Measurements from ENCODE around the gene NADK2. TPM values are rescaled to one million over a fixed set of nuclear protein-coding genes. Genes with fewer than 3 reads are reported as not detected.

Gene NADK2
- total RNA-seq, 1 experiment from 2014 or later, result 21.2 TPM

DNA sequence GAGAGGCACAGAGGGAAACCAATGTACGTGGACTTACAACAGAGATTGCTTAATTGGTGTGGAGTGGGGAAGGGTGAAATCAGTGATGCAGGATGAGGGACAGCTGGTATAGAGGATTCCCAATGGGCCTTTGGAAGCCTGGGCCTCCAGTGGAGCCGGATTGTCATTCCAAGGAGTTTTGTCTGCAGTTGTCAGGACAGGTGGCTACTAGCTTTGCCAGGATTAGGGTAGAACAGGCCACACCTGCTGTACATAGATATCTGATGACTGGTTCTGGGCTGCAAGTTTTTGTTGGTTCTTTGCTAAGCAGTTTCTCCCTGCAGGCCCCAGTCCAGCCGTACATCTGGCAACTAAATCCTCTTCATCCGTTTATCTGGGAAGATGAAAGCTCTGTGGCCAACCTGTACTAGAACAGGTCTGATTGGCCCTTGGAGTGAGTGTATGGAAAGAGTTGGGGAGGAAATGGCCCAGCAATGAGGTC lies 85.6 kb downstream of the NADK2 start:
- Histone ChIP-seq H3K9ac (ENCODE audit: low read length) (no peak overlapping the region), H3K79me2 (ENCODE audit: insufficient read depth, low read length) (peaks cover 89% of the 10 kb centered on the region), H3K9me3 (ENCODE audit: control insufficient read depth in 1 of 2, insufficient read depth in 1 of 2, low read depth in 1 of 2, low read length in 2 of 2) (no peaks in the 10 kb centered on the region), H3K4me2 (ENCODE audit: low read length) (no peak overlapping the region), H3K36me3 (ENCODE audit: control insufficient read depth in 1 of 2, insufficient read depth in 2 of 2, low read length in 2 of 2) (peaks cover 41 to 43% of the 10 kb centered on the region in 2 experiments; a peak in 3 of 4 replicates), H3K9me2 (ENCODE audit: insufficient read depth) (no peaks in the 10 kb centered on the region), H3K27ac (ENCODE audit: low read depth, low read length) (no peak overlapping the region), H3K27me3 (ENCODE audit: insufficient read depth, low read length) (no peaks in the 10 kb centered on the region), H4K20me1 (ENCODE audit: insufficient read depth) (no peaks in the 10 kb centered on the region; the same call in 1 of the 2 replicates), H3K4me1 (ENCODE audit: control insufficient read depth in 1 of 2, insufficient read depth in 2 of 2, low read length in 2 of 2) (peaks cover 4 to 6% of the 10 kb centered on the region in 2 experiments; a peak in 2 of 4 replicates), H3K4me3 (replicated peaks in 1 of 2; ENCODE audit: low read depth in 1 of 2, low read length in 2 of 2) (no peak overlapping the region), H2AFZ (ENCODE audit: low read depth, low read length, poor library complexity, severe bottlenecking) (no peak overlapping the region)
- POLR2A ChIA-PET, result no interaction called here
- ATAC-seq (no peak), DNase-seq (ENCODE audit: low read depth, low spot score) (no peak)
- RAD21 ChIA-PET (ENCODE audit: low non-redundant PET in 1 of 2, low total read pairs in 2 of 2, uncharacterized antibody in 2 of 2, unreplicated experiment in 2 of 2), result no interaction called here
- CTCF ChIA-PET, result interaction anchor here (1.6 kb wide), 1 partner anchor 22 kb away, joined by 3 read pairs; no protein-coding TSS in a partner anchor
- BruUV-seq (replicated peaks), result no TSS peak
- intact Hi-C loops (cut with micrococcal nuclease), result no loop called here
- TF ChIP-seq, protein P1, sequence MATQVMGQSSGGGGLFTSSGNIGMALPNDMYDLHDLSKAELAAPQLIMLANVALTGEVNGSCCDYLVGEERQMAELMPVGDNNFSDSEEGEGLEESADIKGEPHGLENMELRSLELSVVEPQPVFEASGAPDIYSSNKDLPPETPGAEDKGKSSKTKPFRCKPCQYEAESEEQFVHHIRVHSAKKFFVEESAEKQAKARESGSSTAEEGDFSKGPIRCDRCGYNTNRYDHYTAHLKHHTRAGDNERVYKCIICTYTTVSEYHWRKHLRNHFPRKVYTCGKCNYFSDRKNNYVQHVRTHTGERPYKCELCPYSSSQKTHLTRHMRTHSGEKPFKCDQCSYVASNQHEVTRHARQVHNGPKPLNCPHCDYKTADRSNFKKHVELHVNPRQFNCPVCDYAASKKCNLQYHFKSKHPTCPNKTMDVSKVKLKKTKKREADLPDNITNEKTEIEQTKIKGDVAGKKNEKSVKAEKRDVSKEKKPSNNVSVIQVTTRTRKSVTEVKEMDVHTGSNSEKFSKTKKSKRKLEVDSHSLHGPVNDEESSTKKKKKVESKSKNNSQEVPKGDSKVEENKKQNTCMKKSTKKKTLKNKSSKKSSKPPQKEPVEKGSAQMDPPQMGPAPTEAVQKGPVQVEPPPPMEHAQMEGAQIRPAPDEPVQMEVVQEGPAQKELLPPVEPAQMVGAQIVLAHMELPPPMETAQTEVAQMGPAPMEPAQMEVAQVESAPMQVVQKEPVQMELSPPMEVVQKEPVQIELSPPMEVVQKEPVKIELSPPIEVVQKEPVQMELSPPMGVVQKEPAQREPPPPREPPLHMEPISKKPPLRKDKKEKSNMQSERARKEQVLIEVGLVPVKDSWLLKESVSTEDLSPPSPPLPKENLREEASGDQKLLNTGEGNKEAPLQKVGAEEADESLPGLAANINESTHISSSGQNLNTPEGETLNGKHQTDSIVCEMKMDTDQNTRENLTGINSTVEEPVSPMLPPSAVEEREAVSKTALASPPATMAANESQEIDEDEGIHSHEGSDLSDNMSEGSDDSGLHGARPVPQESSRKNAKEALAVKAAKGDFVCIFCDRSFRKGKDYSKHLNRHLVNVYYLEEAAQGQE (IDR thresholded peaks at IDR 0.05; ENCODE audit: low read depth), result no peak
- TF ChIP-seq ELF1 (IDR thresholded peaks at IDR 0.05; ENCODE audit: borderline replicate concordance, low read depth) (no peak), POLR2A (IDR thresholded peaks at IDR 0.05; ENCODE audit: borderline replicate concordance, extremely low read depth, insufficient read depth, insufficient read length) (no peak), ZFX (IDR thresholded peaks at IDR 0.05) (no peak), ZNF274 (IDR thresholded peaks at IDR 0.05; ENCODE audit: low read depth, low read length) (no peak), EZH2phosphoT487 (IDR thresholded peaks at IDR 0.05; ENCODE audit: borderline replicate concordance) (no peak)

DNA sequence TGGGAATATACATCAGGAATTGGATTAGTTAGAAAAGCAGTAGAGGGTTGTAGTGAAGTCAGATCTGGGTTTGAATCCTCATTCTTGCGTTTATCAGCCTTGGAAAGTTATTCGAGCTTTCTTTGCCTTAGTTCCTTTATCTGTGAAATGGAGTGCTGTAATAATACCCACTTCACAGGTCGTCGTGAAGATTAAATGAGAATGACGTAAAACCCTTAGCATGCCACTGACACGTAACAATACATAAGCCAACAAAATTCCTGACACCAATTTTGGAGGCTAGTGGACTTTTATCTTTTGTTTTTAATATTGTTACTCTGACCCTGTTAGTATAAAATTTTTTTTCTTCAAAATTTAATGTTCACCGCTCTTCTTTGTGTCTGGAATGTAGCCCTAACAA lies 86.4 kb downstream of the NADK2 start:
- POLR2A ChIA-PET, result no interaction called here
- no peak overlapping the region for H3K27ac ChIP-seq (ENCODE audit: low read depth, low read length)
- intact Hi-C loops (cut with micrococcal nuclease), result no loop called here
- RAD21 ChIA-PET (ENCODE audit: low non-redundant PET in 1 of 2, low total read pairs in 2 of 2, uncharacterized antibody in 2 of 2, unreplicated experiment in 2 of 2), result no interaction called here
- H3K9me3 ChIP-seq (ENCODE audit: control insufficient read depth in 1 of 2, insufficient read depth in 1 of 2, low read depth in 1 of 2, low read length in 2 of 2), result no peaks in the 10 kb centered on the region
- no peak overlapping the region for H3K4me2 ChIP-seq (ENCODE audit: low read length)
- H3K4me3 ChIP-seq (replicated peaks in 1 of 2; ENCODE audit: low read depth in 1 of 2, low read length in 2 of 2), result no peak overlapping the region
- no peak overlapping the region for H3K9ac ChIP-seq (ENCODE audit: low read length)
- no peak for DNase-seq (ENCODE audit: low read depth, low spot score)
- peaks cover 38% of the 10 kb centered on the region in 2 experiments; a peak in 3 of 4 replicates for H3K36me3 ChIP-seq (ENCODE audit: control insufficient read depth in 1 of 2, insufficient read depth in 2 of 2, low read length in 2 of 2)
- CTCF ChIA-PET, result no interaction called here
- no TSS peak for BruUV-seq (replicated peaks)
- ATAC-seq, result no peak
- H3K27me3 ChIP-seq (ENCODE audit: insufficient read depth, low read length), result no peaks in the 10 kb centered on the region
- no peaks in the 10 kb centered on the region; the same call in 1 of the 2 replicates for H4K20me1 ChIP-seq (ENCODE audit: insufficient read depth)
- peaks cover 6 to 11% of the 10 kb centered on the region in 2 experiments; a peak in 3 of 4 replicates for H3K4me1 ChIP-seq (ENCODE audit: control insufficient read depth in 1 of 2, insufficient read depth in 2 of 2, low read length in 2 of 2)
- H3K79me2 ChIP-seq (ENCODE audit: insufficient read depth, low read length), result peaks cover 80% of the 10 kb centered on the region
- H2AFZ ChIP-seq (ENCODE audit: low read depth, low read length, poor library complexity, severe bottlenecking), result no peak overlapping the region
- H3K9me2 ChIP-seq (ENCODE audit: insufficient read depth), result no peaks in the 10 kb centered on the region
- TF ChIP-seq, protein P2, sequence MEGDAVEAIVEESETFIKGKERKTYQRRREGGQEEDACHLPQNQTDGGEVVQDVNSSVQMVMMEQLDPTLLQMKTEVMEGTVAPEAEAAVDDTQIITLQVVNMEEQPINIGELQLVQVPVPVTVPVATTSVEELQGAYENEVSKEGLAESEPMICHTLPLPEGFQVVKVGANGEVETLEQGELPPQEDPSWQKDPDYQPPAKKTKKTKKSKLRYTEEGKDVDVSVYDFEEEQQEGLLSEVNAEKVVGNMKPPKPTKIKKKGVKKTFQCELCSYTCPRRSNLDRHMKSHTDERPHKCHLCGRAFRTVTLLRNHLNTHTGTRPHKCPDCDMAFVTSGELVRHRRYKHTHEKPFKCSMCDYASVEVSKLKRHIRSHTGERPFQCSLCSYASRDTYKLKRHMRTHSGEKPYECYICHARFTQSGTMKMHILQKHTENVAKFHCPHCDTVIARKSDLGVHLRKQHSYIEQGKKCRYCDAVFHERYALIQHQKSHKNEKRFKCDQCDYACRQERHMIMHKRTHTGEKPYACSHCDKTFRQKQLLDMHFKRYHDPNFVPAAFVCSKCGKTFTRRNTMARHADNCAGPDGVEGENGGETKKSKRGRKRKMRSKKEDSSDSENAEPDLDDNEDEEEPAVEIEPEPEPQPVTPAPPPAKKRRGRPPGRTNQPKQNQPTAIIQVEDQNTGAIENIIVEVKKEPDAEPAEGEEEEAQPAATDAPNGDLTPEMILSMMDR (IDR thresholded peaks at IDR 0.05 in 2 of 3, conservative IDR thresholded peaks at IDR 0.05 in 1 of 3; ENCODE audit: borderline replicate concordance in 1 of 3, insufficient read depth in 1 of 3, low read depth in 2 of 3, low read length in 2 of 3), result no peak
- TF ChIP-seq JUND (IDR thresholded peaks at IDR 0.05), result no peak
- TF ChIP-seq ZFX (IDR thresholded peaks at IDR 0.05), result no peak
- no peak for TF ChIP-seq SP1 (IDR thresholded peaks at IDR 0.05; ENCODE audit: low read depth)
- TF ChIP-seq, protein P3, sequence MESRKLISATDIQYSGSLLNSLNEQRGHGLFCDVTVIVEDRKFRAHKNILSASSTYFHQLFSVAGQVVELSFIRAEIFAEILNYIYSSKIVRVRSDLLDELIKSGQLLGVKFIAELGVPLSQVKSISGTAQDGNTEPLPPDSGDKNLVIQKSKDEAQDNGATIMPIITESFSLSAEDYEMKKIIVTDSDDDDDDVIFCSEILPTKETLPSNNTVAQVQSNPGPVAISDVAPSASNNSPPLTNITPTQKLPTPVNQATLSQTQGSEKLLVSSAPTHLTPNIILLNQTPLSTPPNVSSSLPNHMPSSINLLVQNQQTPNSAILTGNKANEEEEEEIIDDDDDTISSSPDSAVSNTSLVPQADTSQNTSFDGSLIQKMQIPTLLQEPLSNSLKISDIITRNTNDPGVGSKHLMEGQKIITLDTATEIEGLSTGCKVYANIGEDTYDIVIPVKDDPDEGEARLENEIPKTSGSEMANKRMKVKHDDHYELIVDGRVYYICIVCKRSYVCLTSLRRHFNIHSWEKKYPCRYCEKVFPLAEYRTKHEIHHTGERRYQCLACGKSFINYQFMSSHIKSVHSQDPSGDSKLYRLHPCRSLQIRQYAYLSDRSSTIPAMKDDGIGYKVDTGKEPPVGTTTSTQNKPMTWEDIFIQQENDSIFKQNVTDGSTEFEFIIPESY (IDR thresholded peaks at IDR 0.05; ENCODE audit: extremely low read depth, insufficient replicate concordance, low read length), result no peak
- no peak for TF ChIP-seq SRF (IDR thresholded peaks at IDR 0.05; ENCODE audit: low read depth)
- TF ChIP-seq FOSL1 (IDR thresholded peaks at IDR 0.05; ENCODE audit: low read depth), result no peak
- no peak for TF ChIP-seq POLR2AphosphoS5 (IDR thresholded peaks at IDR 0.05; ENCODE audit: low read depth, low read length)

Measured in HCT116 (cell line).